NCI-H460 (cell line): ENCODE measurements around the gene POTEC. TPM values are rescaled to one million over a fixed set of nuclear protein-coding genes. Genes with fewer than 3 reads are reported as not detected.
"Not testable (repeated sequence)": the region's sequence is repeated elsewhere in the genome, so short reads cannot be mapped to it uniquely, and the experiment has no call there.

ENCODE experiments used
- DNase-seq: peaks from one replicate; pipeline ENCODE4 v3.0.0-alpha.2; 2016; ENCODE audit warnings: low read depth; ENCODE audit errors: extremely low read depth
- polyA plus RNA-seq: library from polyadenylated mRNA; depleted of rRNA; stranded (reverse); fragments of >200 nt; gene quantifications from 2 replicates; pipeline ENCODE4 v1.2.3, GENCODE V29; 2014; cell fraction: nucleus; rRNA removed
- total RNA-seq: library from RNA; depleted of rRNA; stranded (reverse); fragments of >200 nt; shearing (Covaris generic); gene quantifications from 2 replicates; pipeline ENCODE4 v1.2.3, GENCODE V29; 2014; rRNA removed

The POTEC gene
- not detected in 2 replicates for total RNA-seq
- polyA plus RNA-seq: not detected in 2 replicates

DNA sequence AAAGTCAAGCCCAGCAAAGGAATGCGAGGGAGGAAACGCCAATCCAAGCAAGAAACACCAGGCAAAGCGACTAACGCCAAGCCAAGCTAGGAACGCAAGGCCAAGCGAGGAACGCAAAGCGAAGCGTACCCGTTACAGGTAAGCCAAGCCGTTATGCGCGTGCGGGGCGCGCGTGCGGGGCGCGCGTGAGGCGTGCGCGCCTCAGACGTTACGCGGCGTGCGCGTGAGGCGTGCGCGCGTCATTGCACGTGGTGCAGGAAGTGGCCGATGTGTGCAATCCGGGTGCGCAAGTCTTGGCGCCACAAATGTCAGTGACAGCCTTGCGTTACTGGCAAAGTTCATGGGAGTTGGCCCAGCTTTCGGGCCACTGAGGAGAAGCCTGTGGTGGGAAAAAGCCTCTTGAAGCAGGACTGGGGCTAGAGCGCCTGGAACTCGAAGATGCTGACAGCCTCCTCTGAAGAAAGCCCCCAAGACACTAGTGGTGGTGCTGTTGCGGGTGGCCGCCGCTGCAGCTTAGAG, at the start of gene POTEC:
TSS of gene POTEC (minus strand) at position 155 of the 519 bp plus-strand sequence. CDS start 454 bp downstream, outside the sequence.
- DNase-seq: not testable (repeated sequence)

DNA sequence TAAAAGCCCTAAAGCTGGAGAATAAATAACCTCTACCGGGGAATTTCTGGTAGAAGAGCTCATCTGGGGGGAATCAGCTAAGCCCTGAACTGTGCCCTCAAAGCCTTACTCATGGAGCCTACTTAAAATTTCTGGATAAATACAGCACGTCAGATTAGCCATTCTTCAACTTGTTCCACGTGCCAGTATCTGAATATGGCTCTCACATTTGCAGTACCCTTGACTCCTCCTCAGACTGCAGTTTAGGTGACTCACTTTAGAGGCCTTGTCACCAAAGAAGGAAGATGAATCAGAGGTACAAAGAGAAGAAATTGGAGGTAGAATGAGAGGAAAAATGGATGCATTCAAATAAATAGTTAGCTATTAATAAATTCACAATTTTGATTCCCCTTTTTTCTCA, 34.6 kb upstream of the POTEC start:
- DNase-seq: no peak

DNA sequence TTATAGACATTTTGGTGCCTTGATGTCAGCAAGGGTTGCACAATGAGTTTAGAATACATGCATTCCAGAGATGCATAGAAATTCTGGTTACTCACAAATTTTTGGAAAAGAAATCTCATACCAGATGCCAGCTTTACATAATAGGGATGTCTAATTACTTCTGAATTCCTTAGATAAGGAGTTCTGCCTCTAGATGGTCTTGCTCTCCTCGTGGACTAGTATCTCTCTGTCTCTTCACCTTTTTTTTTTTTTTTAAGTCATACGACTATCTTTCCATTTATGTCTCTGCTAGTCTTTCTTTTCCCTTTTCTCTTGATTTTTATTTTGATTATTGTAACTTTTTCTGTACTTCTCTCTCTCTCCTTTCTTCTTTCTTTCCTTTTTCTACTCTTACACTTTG, 16.1 kb upstream of the POTEC start:
- not testable (repeated sequence) for DNase-seq

DNA sequence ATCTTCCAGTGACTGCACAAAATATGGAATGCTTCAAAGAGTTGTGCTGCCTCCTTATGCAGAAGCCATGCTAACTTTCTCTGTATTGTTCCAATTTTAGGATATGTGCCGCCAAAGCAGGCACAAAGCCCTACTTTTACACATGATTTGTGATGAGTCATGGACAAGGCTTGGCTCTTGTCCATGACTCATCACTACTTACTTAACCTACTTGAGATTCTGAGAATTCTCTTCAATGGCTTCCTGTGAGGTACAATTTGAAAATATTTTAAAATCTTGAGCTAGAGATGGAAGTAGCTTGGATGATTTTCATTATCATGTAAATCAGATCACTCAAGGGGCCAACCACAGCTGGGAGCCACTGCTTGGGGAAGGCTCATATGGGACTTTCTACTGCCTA, 11.7 kb downstream of the POTEC start:
- not testable (repeated sequence) for DNase-seq

DNA sequence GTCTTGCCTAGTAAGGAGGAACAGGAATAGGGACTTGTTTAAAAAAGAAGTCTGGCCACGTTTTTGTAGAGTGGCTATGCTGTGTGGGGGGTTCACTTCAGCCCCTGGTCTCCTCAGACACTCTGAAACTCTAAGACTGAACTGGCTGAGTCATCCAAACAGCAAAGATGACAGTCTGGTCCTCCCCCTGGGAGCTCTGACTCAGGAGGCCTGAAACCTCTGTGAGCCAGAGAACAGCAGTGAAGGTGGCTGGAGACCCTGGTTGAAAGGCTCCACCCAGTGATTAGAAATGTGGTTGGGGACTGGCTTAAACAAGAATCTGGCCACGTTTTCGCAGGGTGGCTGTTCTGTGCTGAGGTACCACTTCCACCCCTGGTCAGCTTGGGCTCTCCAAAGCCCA, 32.7 kb downstream of the POTEC start:
- not testable (repeated sequence) for DNase-seq

DNA sequence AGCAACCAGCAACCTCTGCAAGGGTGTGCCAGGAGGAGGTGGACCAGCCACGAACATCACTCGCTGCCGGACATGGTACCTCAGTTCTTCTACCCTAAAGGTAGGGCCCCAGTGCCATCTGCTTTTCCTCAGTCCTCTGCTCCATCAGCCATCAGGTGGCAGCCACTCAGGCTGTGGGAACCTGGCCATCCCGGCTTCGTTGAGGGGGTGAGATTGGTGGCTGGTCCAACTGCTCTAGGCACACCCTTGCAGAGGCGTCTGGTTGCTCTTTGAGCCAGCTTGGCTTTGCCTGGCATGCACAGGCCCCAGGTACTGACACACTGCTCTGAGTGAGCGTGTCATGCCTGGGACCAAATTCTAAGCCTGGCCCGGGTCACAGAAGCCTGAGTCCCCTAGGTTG, 39.7 kb downstream of the POTEC start:
- DNase-seq: not testable (repeated sequence)

DNA sequence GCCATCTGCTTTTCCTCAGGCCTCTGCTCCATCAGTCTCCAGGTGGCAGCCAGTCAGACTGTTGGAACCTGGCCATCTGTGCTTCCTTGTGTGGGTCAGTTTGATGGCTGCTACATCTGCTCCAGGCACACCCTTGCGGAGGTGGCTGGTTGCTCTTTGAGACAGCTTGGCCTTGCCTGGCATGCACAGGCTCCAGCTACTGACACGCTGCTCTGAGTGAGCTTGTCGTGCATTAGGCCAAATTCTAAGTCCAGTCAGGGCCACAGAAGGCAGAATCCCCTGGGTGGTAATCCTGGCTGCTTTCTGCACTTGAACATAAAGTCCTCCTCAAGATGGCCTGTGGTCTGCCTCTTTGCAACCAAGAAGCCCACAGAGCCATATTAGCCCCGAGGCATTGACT, 41.5 kb downstream of the POTEC start:
- DNase-seq: not testable (repeated sequence)

DNA sequence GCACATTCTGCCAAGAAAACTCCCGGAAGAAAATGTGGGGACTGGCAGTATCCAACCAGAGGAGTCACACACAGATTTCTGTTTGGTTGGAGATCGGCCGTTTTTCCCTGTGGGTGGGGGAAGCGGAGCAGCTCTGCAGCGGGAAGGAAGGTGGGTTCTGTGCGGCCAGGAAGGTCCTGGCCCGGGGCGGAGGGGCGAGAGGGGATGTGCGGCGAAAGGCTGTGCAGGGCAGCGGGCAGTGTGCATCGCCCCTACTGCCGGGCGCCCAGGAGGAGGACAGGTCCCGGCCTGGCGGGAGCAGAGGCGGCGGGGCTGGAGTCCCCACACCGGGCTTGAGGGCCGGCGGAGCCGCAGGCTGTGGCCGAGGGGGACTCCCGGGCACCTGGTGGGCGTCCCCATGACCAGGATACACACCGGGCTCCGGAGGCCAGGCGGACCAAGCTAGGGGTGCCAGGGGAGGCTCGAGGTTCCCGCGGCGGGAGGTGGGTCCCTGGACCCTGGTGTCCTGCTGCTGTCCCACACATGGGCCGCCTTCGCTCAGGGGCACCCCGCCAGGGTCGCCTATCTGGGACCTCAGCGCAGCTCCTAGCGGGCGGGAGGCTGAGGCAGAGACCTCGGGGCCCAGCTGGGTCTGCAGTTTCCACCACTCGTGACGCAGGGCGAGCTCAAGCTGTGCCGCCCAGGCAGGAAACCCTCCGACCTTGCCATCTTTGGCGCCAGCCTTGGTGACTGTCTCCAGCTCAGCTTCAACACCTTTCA, 54.0 kb downstream of the POTEC start:
- DNase-seq: not testable (repeated sequence)

DNA sequence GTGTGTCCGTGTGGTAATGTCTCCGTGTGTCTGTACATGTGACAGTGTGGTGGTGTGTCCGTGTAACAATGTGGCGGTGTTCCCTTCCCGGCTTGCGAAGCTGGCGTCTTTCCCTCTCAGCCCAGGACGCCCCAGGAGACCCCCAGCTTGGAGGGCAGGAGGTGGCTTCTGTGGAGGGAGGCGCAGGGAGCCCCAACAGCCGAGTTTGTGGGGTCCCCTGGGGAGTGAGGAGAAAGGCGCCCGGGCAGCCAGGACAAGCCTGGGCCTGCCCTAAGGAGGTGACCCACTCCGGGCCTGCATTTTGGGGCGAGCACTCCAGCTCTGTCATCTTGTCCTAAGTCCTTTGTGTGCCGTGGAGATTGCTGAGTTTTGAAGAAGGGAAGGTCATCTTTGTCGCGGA, 54.6 kb downstream of the POTEC start:
- not testable (repeated sequence) for DNase-seq

DNA sequence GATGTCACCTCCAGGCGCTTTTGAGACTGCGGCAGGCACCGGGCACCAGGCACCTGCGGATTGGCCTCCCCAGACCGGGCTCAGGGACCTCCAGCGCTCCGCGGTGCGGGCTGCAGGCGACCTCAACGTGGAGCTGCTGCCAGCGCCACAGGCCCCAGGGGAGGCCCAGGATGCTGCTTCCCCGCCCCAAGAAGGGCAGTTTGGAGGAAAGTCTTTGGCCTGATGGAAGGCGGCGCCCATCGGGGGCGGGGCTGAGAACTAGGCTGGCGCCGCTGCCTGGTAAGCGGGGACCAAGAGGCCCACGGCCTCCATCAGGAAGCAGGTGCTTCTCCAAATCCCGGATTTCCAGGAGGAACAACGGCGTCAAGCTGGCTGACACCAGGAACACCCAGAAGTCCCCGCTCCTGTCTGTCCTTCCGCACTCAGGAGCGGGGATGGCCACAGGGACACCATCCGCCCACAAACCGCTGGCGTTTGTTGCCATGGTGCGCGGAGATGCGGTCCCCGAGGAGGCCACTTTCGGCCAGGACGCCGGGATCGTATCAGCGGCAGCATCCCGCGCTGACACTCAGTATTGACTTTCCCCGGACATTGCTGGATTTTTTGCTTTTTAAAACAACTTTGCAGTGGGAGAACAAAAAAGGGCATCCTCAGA, 56.3 kb downstream of the POTEC start:
- DNase-seq: not testable (repeated sequence)

DNA sequence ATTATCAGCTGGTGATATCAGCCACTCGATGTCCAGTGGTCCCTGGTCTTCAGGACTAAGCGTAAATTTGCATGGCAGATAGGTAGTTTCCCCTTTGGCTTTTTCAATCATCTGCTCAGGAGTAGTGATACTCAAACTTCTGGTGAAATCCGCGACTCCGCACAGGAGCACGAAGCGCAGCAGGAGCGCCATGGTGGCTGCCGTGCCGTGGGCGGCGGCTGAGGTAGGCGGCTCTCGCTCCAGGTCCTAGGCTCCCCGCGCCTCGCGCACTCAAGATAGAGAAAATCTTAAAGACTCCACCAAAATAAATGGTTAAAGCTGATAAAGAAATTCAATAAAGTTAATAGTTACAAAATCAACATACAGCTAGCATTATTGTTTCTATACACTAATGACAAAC, 64.3 kb downstream of the POTEC start:
- not testable (repeated sequence) for DNase-seq

DNA sequence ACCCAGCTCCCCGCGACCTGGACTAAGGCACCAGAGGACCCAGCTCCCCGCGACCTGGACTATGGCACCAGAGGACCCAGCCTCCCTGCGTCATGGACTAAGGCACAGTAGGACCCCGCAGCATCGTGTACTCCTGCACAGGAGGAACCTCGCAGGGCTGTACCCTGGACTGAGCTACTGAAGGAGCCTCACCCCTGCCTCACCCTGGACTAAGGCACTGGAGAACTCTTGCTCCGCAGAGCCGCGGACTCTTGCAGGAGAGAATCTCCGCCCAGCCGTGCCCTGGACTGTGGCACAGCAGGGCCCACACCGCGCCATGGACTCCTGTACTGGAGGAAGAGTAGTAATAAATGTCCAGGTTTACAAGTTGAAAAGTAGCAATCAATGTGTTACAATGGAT, 67.9 kb downstream of the POTEC start:
- DNase-seq: not testable (repeated sequence)

DNA sequence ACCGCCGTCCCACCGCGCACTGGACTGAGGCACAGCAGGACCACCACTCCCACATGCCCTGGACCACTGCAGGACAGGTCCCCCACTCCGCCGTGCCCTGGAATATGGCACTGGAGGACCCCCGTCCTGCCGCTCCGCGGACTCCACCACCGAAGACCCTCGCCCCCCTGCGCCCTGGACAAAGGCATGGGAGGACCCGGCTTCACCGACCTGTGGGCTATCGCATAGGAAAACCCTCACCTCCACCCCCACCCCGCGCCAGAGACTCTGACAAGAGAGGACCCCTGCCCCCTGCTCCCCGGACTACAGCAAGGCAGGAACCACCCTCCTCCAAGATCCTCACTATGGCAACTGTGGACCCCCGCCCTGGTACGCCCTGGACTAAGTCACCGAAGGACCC, 68.6 kb downstream of the POTEC start:
- DNase-seq: not testable (repeated sequence)

DNA sequence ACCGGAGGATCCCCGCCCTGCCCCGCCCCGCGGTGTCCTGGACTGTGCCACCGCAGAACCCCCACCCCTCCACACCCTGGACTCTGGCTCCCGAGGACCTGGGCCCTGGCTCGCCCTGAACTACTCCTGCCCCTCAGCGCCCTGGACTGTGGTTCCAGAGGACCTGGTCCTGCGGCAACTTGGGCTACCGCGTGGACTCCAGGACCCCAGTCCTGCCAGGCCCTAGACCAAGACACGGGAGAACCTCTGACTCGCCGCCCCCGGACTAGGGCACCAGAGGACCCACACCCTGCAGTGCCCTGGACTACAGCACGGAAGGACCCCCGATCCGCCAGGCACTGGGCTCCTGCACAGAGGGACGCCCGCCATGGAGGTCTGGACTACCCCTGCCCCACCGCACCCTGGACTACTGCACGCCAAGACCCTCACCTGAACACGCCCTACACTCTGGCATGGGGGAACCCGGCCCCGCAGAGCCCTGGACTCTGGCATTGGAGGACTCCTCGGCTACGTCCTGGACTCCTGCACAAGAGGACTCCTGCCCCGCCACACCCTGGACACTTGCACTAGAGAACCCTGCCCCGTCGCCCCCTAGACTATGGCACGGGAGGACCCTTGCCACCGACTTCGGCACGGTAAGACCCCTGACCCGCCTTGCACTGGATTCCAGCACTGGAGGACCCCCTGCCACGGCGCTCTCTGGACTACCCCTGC, 69.2 kb downstream of the POTEC start:
- DNase-seq: not testable (repeated sequence)

DNA sequence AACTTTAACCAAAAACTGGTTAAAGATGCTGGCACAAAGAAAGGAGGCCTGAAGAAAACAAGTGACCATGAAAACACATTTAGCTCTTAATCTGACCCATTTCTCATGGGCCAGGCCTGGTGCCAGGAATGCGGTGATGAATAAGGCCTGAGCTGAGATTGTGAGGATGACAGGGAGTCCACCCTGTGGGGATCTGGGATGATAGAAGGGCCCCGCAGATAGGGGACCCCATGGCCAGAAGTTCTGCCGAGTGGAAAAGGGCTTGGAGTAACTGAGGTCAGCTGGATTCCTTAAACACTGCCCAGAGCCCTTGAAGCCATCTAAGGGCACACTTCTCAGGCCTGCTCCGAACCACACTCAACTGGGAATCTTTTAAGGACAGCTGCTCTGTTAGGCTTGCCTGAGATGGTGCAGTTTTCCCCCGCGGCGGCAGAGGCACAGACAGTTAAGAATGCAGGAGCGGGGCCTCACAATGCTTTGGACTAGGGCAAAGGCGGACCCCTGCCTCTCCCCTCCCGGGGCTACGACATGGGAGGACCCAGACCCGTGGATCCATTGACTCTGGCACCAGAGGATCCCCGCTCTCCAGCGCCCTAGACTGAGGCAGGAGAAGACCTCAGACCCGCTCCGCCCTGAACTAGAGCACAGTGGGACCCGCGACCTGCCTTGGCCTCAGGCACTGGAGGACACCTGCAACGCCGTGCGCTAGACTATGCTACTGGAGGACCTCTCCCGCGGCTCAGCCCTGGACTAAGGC, 70.0 kb downstream of the POTEC start:
- DNase-seq: not testable (repeated sequence)

DNA sequence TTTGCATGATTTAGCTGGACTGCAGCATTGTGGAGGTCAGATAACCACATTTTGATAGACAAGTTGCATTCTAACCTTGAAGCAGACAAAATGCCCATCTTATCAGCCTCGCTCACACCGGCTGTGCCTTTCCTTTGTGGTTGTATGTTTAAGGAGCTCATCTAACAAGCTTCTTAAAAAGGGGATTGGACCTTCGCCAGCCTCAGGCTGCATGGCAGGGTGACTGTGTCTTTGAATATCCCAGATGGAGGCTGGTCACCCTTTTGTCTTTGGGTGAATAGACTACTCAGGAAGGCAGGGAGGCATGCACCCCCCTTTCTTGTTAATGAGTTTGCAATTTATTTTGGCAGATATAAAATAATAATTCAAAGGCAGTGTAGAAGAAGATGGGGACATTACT, 72.1 kb downstream of the POTEC start:
- DNase-seq: not testable (repeated sequence)

DNA sequence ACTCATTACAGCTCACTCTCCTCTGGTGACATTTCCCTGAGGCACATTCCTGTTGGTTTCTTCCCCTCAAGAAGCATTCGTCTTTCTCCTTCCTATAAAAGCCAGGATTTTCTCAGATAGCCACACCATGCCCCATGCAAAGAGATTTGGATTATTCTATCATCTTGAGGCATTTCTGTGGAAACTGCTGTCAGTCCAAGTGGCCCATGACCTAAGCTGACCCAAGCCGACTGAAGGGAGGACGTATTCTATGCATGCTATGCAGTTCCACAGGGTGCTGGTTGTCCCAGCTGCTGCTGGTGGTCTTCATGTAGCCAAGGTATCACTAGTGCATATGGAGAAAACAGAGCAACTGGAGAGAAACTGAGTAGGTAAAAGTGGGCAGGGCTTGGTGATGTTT, 73.0 kb downstream of the POTEC start:
- DNase-seq: not testable (repeated sequence)

DNA sequence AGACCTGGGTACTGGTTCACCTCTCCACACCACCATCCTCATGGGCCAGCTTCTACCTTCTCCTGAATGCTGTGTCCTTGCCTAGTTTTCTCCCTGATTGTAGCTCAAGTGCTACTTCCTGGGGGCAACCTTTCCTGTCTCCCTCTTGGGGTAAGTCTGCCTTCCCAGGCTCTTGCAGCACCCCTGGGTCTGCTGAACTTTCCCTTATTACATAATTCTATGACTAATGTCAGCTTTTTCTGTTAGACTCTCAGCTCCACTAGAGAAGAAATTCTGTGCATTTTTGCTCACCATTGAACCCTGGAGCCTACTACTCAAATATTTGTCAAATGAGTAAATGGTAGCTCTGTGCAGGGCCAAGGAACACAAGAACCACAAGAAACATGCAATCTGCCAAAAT, 73.4 kb downstream of the POTEC start:
- not testable (repeated sequence) for DNase-seq

DNA sequence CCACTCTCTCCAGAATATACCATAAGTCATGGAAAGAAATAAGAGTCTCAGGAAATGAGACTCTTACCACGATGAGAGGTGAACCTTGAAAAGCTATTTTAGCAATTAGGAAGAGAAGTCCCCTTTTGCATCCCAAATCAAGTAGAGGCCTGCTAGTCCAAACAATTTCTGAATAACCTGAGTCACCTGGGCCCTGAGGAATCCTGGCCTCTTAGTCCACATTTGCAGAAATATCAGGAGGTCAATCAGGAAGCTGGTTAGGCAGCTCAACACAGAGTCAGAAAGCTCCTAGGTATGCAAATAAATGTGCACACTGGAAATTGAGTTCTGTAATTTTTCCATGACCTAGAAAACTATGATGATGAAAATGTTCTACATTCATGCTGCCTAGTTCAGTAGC, 77.4 kb downstream of the POTEC start:
- DNase-seq: not testable (repeated sequence)
